ENCODE results near the gene ZNF366. TPM values are rescaled to one million over a fixed set of nuclear protein-coding genes. Genes with fewer than 3 reads are reported as not detected.

ZNF366 gene
- total RNA-seq, 1 donor from 2014 or later, result 0.05 TPM

- no peak for DNase-seq (ENCODE audit: low read depth)
Measured at GRCh38 chr5:72441094-72441723, 66.0 kb downstream of the ZNF366 start.

GRCh38 chr5:72440207-72440638 lies 67.0 kb downstream of the ZNF366 start:
- no peak for DNase-seq (ENCODE audit: low read depth)

GRCh38 chr5:72439192-72439591 lies 68.0 kb downstream of the ZNF366 start:
- no peak for DNase-seq (ENCODE audit: low read depth)

- peak; percentile 77 for DNase-seq (ENCODE audit: low read depth)
Measured at GRCh38 chr5:72438141-72438540, 69.1 kb downstream of the ZNF366 start.

GRCh38 chr5:72436796-72437471 lies 70.3 kb downstream of the ZNF366 start:
- no peak for DNase-seq (ENCODE audit: low read depth)

- DNase-seq (ENCODE audit: low read depth), result peak; percentile 85
Measured at GRCh38 chr5:72434781-72435437, 72.3 kb downstream of the ZNF366 start.

- DNase-seq (ENCODE audit: low read depth), result no peak
Measured at GRCh38 chr5:72434056-72434780, 73.0 kb downstream of the ZNF366 start.

- DNase-seq (ENCODE audit: low read depth), result peak; percentile 53
Measured at GRCh38 chr5:72433522-72433921, 73.7 kb downstream of the ZNF366 start.

- DNase-seq (ENCODE audit: low read depth), result no peak
Measured at GRCh38 chr5:72428669-72429068, 78.5 kb downstream of the ZNF366 start.

- DNase-seq (ENCODE audit: low read depth), result peak; percentile 63
Measured at GRCh38 chr5:72427488-72428437, 79.4 kb downstream of the ZNF366 start.

- no peak for DNase-seq (ENCODE audit: low read depth)
Measured at GRCh38 chr5:72427016-72427415, 80.2 kb downstream of the ZNF366 start.

GRCh38 chr5:72426019-72426418 lies 81.2 kb downstream of the ZNF366 start:
- no peak for DNase-seq (ENCODE audit: low read depth)

- no peak for DNase-seq (ENCODE audit: low read depth)
Measured at GRCh38 chr5:72418271-72418670, 88.9 kb downstream of the ZNF366 start.

- no peak for DNase-seq (ENCODE audit: low read depth)
Measured at GRCh38 chr5:72417333-72418062, 89.7 kb downstream of the ZNF366 start.

GRCh38 chr5:72415616-72416325 lies 91.4 kb downstream of the ZNF366 start:
- no peak for DNase-seq (ENCODE audit: low read depth)

GRCh38 chr5:72412283-72413055 lies 94.7 kb downstream of the ZNF366 start:
- DNase-seq (ENCODE audit: low read depth), result peak; percentile 19

- no peak for DNase-seq (ENCODE audit: low read depth)
Measured at GRCh38 chr5:72410688-72411295, 96.4 kb downstream of the ZNF366 start.

- DNase-seq (ENCODE audit: low read depth), result peak; percentile 18
Measured at GRCh38 chr5:72408603-72409002, 98.6 kb downstream of the ZNF366 start.

- no peak for DNase-seq (ENCODE audit: low read depth)
Measured at GRCh38 chr5:72408127-72408526, 99.1 kb downstream of the ZNF366 start.
